ENCODE results near the gene RAP1GAP2. TPM values are rescaled to one million over a fixed set of nuclear protein-coding genes. Genes with fewer than 3 reads are reported as not detected.

The RAP1GAP2 gene
- total and polyA plus RNA-seq, 2 of the 8 experiments (the other 6 are each of a cell fraction or from before 2014, with no cell fraction given) = 24.0 to 63.8 TPM

DNA sequence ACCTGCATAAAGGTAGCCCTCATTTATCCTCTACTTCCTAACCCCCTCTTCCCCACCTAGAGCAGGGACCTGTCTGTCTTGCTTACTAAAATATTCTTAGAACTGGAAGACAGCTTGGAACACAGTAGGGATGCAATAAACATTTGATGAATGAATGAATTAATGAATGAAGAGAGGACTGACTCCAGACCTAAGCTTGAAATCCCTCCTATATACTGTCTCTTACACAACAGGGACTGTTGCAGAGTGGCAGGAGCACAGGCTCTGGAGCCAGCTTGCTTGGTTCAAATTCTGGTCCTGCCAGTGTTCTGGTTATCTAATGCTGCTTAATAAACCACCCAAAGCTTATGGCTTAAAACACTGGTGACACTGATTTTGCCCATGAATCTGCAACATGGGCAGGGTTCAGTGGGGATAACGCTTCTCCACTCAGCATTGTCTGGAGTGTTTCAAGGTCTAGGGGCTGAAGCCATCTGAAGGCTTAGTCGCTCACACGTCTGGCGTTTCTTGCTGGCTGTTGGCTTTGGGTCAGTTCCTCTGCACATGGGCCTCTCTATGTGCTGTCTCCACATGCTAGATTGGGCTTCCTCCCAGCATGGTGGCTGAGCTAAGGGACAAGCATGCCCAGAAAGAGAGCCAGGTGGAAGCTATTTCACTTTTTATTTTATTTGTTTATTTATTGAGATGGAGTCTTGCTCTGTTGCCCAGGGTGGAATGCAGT lies 12.8 kb upstream of the RAP1GAP2 start (continued):
- no peak for TF ChIP-seq RNF2 (IDR thresholded peaks at IDR 0.05; ENCODE audit: borderline replicate concordance, low read depth, low read length, missing control alignments, poor library complexity, severe bottlenecking)
